Head of caudate nucleus (tissue), 42 donors: ENCODE measurements around the gene JPT2.

Source experiments
- DNase-seq, 42 donors: peaks; one replicate each; pipeline versions ENCODE4 v3.0.0 to v3.0.0-alpha.2; 2020 to 2021; ENCODE audit warnings: mixed read lengths in 7 of 42
- intact Hi-C: fragments of 100-400 bp; cut with DNase I; formaldehyde crosslinking; loops from one replicate; pipeline ENCODE4 v1.15.0; 2022

Gene JPT2

GRCh38 chr16:1670371-1670770 is 7.7 kb upstream of the JPT2 start:
- intact Hi-C loops = no loop called here
- no peak for DNase-seq

GRCh38 chr16:1670866-1671265 is 7.2 kb upstream of the JPT2 start:
- DNase-seq = no peak
- intact Hi-C loops = no loop called here

GRCh38 chr16:1673424-1674151 is 4.5 kb upstream of the JPT2 start:
- intact Hi-C loops = no loop called here
- no peak for DNase-seq

- intact Hi-C loops = no loop called here
- no peak for DNase-seq
Measured at GRCh38 chr16:1674306-1674705, 3.8 kb upstream of the JPT2 start.

GRCh38 chr16:1674751-1675664 is 3.1 kb upstream of the JPT2 start:
- DNase-seq = no peak

GRCh38 chr16:1676661-1677060 is 1.4 kb upstream of the JPT2 start:
- intact Hi-C loops = no loop called here
- no peak for DNase-seq

More at GRCh38 chr16:1674751-1675664, 3.1 kb upstream of the JPT2 start:
- intact Hi-C loops = no loop called here

- intact Hi-C loops = no loop called here
- DNase-seq = no peak
Measured at GRCh38 chr16:1677339-1677738, 740 bp upstream of the JPT2 start.

GRCh38 chr16:1678500-1679098 is 520 bp downstream of the JPT2 start:
- intact Hi-C loops = no loop called here
- peak in 20 of 42 donors; percentile 7 to 56 (median 20) for DNase-seq

GRCh38 chr16:1680361-1680760 is 2.3 kb downstream of the JPT2 start:
- DNase-seq = no peak
- intact Hi-C loops = no loop called here

- no peak for DNase-seq
- intact Hi-C loops = no loop called here
Measured at GRCh38 chr16:1681032-1681431, 3.0 kb downstream of the JPT2 start.

GRCh38 chr16:1687427-1688316 is 9.6 kb downstream of the JPT2 start:
- intact Hi-C loops = no loop called here

GRCh38 chr16:1688807-1689560 is 10.9 kb downstream of the JPT2 start:
- intact Hi-C loops = no loop called here
- DNase-seq = no peak

More at GRCh38 chr16:1687427-1688316, 9.6 kb downstream of the JPT2 start:
- no peak for DNase-seq

- no peak for DNase-seq
- intact Hi-C loops = no loop called here
Measured at GRCh38 chr16:1689853-1690252, 11.8 kb downstream of the JPT2 start.

- intact Hi-C loops = no loop called here
- no peak for DNase-seq
Measured at GRCh38 chr16:1690810-1691209, 12.7 kb downstream of the JPT2 start.

GRCh38 chr16:1691276-1691675 is 13.2 kb downstream of the JPT2 start:
- intact Hi-C loops = no loop called here
- peak in 5 of 42 donors; percentile 12 to 47 (median 25) for DNase-seq

GRCh38 chr16:1691956-1692355 is 13.9 kb downstream of the JPT2 start:
- peak in 35 of 42 donors; percentile 16 to 80 (median 49) for DNase-seq
- intact Hi-C loops = no loop called here

- no peak for DNase-seq
- intact Hi-C loops = no loop called here
Measured at GRCh38 chr16:1696863-1697262, 18.8 kb downstream of the JPT2 start.

GRCh38 chr16:1698680-1699079 is 20.6 kb downstream of the JPT2 start:
- DNase-seq = no peak
- intact Hi-C loops = no loop called here
